Right cardiac atrium (tissue), 5 donors: ENCODE results near the gene HSPA9. TPM values are rescaled to one million over a fixed set of nuclear protein-coding genes. Genes with fewer than 3 reads are reported as not detected.

ENCODE experiments used
- ATAC-seq, 2 donors: fragments of 200-7000 bp; cut with Tn5 transposase; one replicate each; pipeline versions ENCODE4 v1.8.0 to v1.9.1; 2020; ENCODE audit warnings: moderate library complexity in 2 of 2, mild to moderate bottlenecking in 1 of 2
- DNase-seq, 3 donors: peaks; one replicate each; pipeline ENCODE4 v3.0.0-alpha.2; 2020
- H3K27ac ChIP-seq: one replicate; pipeline ENCODE4 v1.5.1; 2013; ENCODE audit warnings: mild to moderate bottlenecking, low read length, control low read depth, moderate library complexity
- H3K27me3 ChIP-seq: one replicate; pipeline ENCODE4 v1.6.1; 2013; ENCODE audit not compliant: control insufficient read depth, insufficient read depth
- H3K4me1 ChIP-seq: one replicate; pipeline ENCODE4 v1.6.1; 2013; ENCODE audit warnings: low read length; ENCODE audit not compliant: control insufficient read depth, insufficient read depth
- H3K4me3 ChIP-seq: one replicate; pipeline ENCODE4 v1.5.1; 2013; ENCODE audit warnings: low read length, control low read depth
- H3K9me3 ChIP-seq: one replicate; pipeline ENCODE4 v1.6.1; 2013; ENCODE audit warnings: low read length; ENCODE audit not compliant: control insufficient read depth
- WGBS: extraction: QIAGEN DNeasy Blood & Tissue Kit; methylation state at CpG from one replicate; pipeline ENCODE4 v1.1.7; 2013; 5-methylcytosine and 5-hydroxymethylcytosine counted together
- intact Hi-C, 4 donors: fragments of 100-400 bp; cut with DNase I; formaldehyde crosslinking; loops; one replicate each; pipeline versions ENCODE4 v1.11.0 to v1.14.0; 2022 to 2023
- polyA plus RNA-seq: library from polyadenylated mRNA; stranded (reverse); fragments of 200-250 nt; gene quantifications from one replicate; pipeline ENCODE4 v1.2.3, GENCODE V29; 2013
- total RNA-seq, 4 donors: library from RNA; stranded (reverse); fragmentation: NEBNext Ultra II Directional; extraction: Animal tissue kit (Norgen Biotek cat#: 25700); gene quantifications; one replicate each; pipeline ENCODE4 v1.2.1, GENCODE V29; 2021
- donor health status: healthy with polysubstance abuse.
- donor health status: DM: no; HTN: yes; CAD: no.
- donor health status: DM: no; HTN: no; CAD: no.
- donor health status: DM: no; HTN: yes; CAD: no; lungs with severe emphysema.
- donor health status: DM: yes; HTN: yes; CAD: no.

HSPA9 gene
- total and polyA plus RNA-seq, 5 donors = 170 to 242 (median 238) TPM

DNA sequence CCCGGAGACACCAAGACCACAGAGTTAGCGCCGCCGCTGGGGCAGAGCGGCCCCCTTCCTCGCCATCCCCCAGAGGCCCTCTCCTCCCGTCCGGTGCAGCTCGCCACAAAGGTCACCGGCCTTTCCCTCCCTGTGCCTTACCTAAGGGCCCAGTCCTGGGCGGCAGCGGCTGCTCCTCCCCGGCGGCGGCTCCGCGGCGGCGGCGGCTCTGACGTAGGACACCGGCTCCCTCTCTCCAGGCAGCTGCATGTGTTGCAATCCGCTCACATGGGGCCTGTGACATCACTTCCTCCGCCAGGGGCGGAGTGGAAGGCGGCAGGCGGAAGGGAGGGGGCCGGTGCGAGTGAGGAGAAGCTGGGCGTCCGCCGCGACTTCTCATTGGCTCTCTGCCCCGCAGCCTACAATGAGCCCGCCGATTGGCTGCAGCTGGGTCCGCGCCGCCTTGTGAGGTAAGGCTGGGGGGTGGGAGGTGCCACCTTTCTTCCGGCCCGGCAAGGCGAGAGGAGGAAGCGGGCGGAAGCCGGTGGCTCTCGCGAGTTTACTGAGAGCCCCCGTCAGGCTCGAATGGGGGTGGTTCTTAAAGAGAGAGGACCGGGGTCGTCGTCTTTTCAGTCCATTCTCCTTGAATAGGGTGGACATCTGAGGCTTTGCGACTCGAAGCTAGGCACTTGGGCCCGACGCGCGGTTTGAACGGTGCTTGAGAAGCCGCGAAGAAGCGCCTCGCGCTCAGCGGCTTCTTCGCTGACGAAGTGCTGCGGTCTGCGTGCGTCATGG is 32.1 kb downstream of the HSPA9 start, which contains the start of gene ETF1:
Gene ETF1, minus strand, starts transcription at position 281 of the 774 bp plus-strand sequence. CDS start 318 bp downstream, outside the sequence.
- ATAC-seq (peak; percentile 95 to 97), DNase-seq (peak; percentile 100)
- intact Hi-C loops = loop anchor here in 1 of 4 donors (10.0 kb wide), 1 partner anchor 78 kb away; the partner anchor contains the start of gene EGR1
- H3K9me3 ChIP-seq = no peaks in the 10 kb centered on the region
- under 1% methylated on average over 70 of the region's 70 CpGs for WGBS
- peak within 1 kb of the TSS; percentile 97 for H3K4me3 ChIP-seq
- peak within 1 kb of the TSS; percentile 99 for H3K27ac ChIP-seq
- H3K27me3 ChIP-seq = no peaks in the 10 kb centered on the region
- H3K4me1 ChIP-seq = peaks cover 3% of the 10 kb centered on the region

DNA sequence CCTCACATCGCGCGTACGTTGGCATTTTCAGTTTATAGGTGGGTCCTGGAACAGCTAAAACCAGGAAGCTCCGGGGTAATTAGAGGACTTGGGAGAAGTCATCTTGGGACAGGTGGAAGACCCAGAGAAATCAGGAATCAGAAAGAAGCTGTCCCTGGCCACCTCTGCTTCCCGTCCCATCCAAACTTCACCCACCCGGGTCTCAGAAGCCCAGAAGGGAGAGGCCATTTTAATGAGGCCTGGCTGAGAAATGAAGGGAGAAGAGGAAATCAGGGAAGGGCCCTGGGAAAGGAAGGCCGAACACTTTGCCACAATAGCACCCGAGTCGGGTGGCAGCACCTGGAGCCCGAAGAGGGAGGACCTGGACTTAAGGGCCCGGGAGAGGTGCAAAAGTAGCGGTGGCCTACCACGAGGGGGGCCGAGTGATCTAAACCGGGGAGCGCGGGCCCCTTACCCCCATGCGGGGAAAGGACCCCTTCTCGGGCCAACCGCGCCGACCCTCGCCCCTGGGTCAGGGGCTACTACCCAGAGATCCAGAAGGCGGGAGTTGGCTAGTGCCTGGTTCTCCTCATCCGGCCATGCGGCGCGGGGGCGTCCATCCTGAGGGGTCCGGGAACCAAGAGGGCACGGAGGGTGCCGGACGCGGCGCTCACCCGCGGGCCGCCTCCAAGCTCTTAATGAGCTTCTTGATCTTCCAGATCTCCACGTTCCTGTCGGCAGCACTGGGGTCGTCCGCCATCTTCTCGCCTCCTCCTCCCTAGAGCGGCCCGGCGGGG is 32.8 kb downstream of the HSPA9 start:
- H3K27ac ChIP-seq = peak overlapping the region; percentile 88
- H3K27me3 ChIP-seq = no peaks in the 10 kb centered on the region
- intact Hi-C loops = loop anchor here in 1 of 4 donors (10.0 kb wide), 1 partner anchor 78 kb away; the partner anchor contains the start of gene EGR1
- ATAC-seq = no peak
- H3K9me3 ChIP-seq = no peaks in the 10 kb centered on the region
- H3K4me1 ChIP-seq = peaks cover 3% of the 10 kb centered on the region
- H3K4me3 ChIP-seq = peak overlapping the region; percentile 97
- under 1% methylated on average over 47 of the region's 47 CpGs for WGBS
- peak in 1 of 3 donors; percentile 81 for DNase-seq

- no peaks in the 10 kb centered on the region for H3K27me3 ChIP-seq
- peaks cover 3% of the 10 kb centered on the region for H3K4me1 ChIP-seq
- peak overlapping the region; percentile 17 for H3K27ac ChIP-seq
- H3K9me3 ChIP-seq = no peaks in the 10 kb centered on the region
- no peak for ATAC-seq
- no peak for DNase-seq
- 9% methylated on average over 6 of the region's 6 CpGs for WGBS
- intact Hi-C loops = loop anchor here in 1 of 4 donors (10.0 kb wide), 1 partner anchor 77 kb away; the partner anchor contains the start of gene EGR1
- peak overlapping the region; percentile 97 for H3K4me3 ChIP-seq
Measured at GRCh38 chr5:138541511-138542179, 33.6 kb downstream of the HSPA9 start.

GRCh38 chr5:138539791-138540190 is 35.4 kb downstream of the HSPA9 start:
- H3K27ac ChIP-seq = no peak overlapping the region

DNA sequence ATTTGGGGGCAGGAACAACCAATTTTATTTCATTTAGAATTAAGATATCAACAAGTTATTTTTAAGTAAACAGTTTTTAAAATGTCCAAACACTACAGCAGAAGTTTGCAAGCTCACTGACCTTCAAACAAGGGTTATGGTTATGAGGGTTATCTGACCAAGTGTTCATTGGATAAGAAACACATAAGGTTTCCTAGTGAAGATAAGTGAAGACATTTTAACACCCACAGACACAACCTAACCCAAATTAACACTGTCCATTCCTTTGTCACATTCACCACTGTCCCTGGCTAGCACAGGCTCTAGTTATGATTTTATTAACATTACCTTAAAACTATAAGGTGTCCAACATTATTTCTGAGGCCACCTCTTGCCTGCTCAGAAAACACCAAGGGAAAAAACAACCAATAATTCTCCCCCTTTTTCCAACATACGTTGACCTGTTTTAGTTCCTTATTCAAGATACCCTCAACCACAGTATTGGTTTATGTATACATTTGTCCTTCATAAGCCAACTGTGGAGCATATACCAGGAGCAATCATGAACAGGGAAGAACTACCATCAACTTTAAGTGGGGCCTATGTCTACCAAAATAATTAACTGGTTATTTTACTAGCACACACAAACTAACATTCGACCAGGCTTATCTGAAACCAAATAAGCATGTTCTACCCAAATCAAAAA is 36.1 kb downstream of the HSPA9 start:
- no peak for ATAC-seq
- 56% methylated on average over 2 of the region's 2 CpGs for WGBS
- DNase-seq = no peak
- intact Hi-C loops = no loop called here
- H3K4me1 ChIP-seq = no peaks in the 10 kb centered on the region
- no peak overlapping the region for H3K4me3 ChIP-seq
- no peak overlapping the region for H3K27ac ChIP-seq
- no peaks in the 10 kb centered on the region for H3K27me3 ChIP-seq
- H3K9me3 ChIP-seq = no peaks in the 10 kb centered on the region

More at GRCh38 chr5:138539791-138540190, 35.4 kb downstream of the HSPA9 start:
- intact Hi-C loops = loop anchor here in 1 of 4 donors (10.0 kb wide), 1 partner anchor 75 kb away; the partner anchor contains the start of gene EGR1
- H3K4me3 ChIP-seq = no peak overlapping the region
- peaks cover 3% of the 10 kb centered on the region for H3K4me1 ChIP-seq
- no peak for DNase-seq
- ATAC-seq = no peak
- H3K9me3 ChIP-seq = no peaks in the 10 kb centered on the region
- H3K27me3 ChIP-seq = no peaks in the 10 kb centered on the region

DNA sequence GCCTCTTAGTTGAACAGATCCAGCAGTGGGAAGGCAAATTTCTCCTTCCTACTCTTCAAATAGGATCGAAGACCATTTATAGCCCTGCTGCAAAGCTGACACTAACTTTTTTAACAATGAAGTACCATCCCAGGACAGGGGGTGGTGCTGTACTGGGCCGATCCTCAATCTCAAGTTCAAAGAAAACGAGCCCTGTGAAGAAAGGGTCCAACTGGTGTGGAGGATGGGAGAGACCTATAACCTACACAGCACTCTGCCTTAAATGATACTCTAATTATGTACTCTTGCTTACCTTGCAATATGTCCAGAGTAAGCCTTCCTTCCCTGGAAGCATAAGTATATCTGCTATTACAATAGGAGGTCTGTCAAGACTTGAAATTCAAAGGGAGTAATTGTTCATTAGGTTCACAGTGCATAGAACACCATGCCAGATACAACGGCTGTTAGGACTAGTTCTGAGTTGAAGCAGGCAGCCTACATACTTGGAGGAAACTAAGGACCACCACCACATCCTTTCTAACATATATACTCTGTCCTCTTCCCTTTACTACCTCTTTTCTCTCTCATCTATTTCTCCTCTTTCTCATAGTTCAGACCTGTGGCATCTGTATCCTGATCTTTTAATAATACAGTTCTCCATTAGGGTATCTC is 38.4 kb downstream of the HSPA9 start:
- Histone ChIP-seq H3K4me3 (no peak overlapping the region), H3K4me1 (no peaks in the 10 kb centered on the region), H3K27me3 (no peaks in the 10 kb centered on the region), H3K27ac (no peak overlapping the region), H3K9me3 (no peaks in the 10 kb centered on the region)
- intact Hi-C loops = no loop called here
- DNase-seq (no peak), ATAC-seq (peak; percentile 27 to 41)
- WGBS = 58% methylated on average over 4 of the region's 4 CpGs

GRCh38 chr5:138536215-138536614 is 39.0 kb downstream of the HSPA9 start:
- Histone ChIP-seq H3K4me1 (no peaks in the 10 kb centered on the region), H3K27me3 (no peaks in the 10 kb centered on the region), H3K4me3 (no peak overlapping the region), H3K27ac (no peak overlapping the region), H3K9me3 (no peaks in the 10 kb centered on the region)
- DNase-seq = no peak
- peak in 1 of 2 donors; percentile 14 for ATAC-seq
- 59% methylated on average over 2 of the region's 2 CpGs for WGBS
- intact Hi-C loops = no loop called here

DNA sequence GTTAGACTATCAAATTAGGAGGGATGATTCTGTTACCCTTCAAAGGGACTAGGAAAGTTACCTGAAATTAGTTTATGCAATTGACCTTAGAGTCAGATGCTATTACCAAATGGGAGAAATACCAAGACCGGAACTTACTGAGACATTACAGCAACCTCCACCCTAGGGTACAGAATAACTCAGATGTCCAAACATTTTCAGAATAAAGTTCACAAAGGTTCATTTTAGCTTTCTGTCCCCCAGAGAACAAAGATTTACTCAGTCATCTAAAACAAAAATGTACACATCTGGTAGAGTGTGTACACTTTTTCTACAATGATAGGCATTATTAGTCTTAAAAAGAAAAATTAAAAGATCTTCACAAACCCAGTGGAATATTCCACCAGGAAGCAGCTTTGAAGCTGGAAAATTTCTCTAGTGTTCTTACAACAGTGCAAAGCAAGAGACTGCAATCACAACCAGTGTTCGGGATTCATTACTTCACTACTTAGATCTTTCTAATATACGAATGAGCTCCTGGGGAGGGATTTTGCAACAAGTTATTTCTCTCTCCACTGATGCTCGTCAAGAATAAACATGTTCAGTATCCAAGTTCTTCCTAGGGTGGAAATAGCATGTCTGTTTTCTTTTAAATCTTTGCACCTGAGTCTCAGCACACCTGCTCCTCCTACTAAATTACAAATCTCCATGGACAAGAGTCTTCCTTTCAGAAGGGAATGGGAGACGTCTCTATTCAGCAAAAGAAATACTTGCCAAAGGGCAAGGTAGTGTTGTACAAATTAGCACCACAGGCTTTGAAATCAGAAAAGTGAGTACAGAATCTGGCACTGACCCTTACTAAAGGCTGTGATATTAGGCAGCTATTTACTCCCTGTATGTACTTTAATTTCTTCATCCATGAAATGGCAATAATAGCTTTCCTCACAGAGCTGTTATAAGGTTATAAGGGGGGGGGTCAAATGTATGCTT is 40.9 kb downstream of the HSPA9 start:
- ATAC-seq (no peak), DNase-seq (no peak)
- H3K9me3 ChIP-seq = no peaks in the 10 kb centered on the region
- no peak overlapping the region for H3K4me3 ChIP-seq
- intact Hi-C loops = no loop called here
- no peak overlapping the region for H3K27ac ChIP-seq
- no peaks in the 10 kb centered on the region for H3K27me3 ChIP-seq
- WGBS = 81% methylated on average over 5 of the region's 5 CpGs
- H3K4me1 ChIP-seq = no peaks in the 10 kb centered on the region

DNA sequence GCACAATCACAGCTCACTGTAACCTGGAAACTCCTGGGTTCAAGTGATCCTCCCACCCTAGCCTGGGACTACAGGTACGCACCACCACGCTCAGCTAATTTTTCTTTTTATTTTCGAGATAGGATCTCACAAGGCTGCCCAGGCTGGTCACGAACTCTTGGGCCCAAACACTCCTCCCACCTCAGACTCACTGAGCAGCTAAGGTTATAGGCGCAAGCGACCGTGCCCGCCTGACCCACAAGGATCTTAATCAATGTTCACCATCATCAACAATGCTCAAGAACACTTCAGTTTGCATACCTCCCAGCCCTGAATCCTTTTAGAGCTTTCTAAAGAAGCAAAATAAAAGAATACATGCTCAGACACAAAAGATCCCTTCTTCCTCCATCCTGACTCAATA is 45.4 kb downstream of the HSPA9 start:
- H3K4me3 ChIP-seq = no peak overlapping the region
- no peaks in the 10 kb centered on the region for H3K4me1 ChIP-seq
- H3K27me3 ChIP-seq = no peaks in the 10 kb centered on the region
- DNase-seq (no peak), ATAC-seq (no peak)
- WGBS = 95% methylated on average over 8 of the region's 8 CpGs
- H3K9me3 ChIP-seq = no peaks in the 10 kb centered on the region
- intact Hi-C loops = no loop called here
- no peak overlapping the region for H3K27ac ChIP-seq
